OCI-LY7 (cell line): ENCODE measurements around the gene KCNQ1.

ENCODE experiments used
- CTCF ChIP-seq: fragments of 200-600 bp; sonication (generic); conservative IDR thresholded peaks from 2 replicates; pipeline ENCODE4 v1.5.1; 2014; ENCODE audit warnings: mild to moderate bottlenecking, antibody characterized with exemption, low read length, moderate library complexity, mixed read lengths
- EZH2phosphoT487 ChIP-seq: fragments of 200-600 bp; sonication (generic); IDR thresholded peaks from 2 replicates; pipeline ENCODE4 v1.6.1; 2018; ENCODE audit warnings: low read depth, borderline replicate concordance, mild to moderate bottlenecking, mixed run types, antibody characterized with exemption, low read length, moderate library complexity, mixed read lengths

GRCh38 chr11:2779981-2780849 is 335.4 kb downstream of the KCNQ1 start:
- TF ChIP-seq CTCF (no peak), EZH2phosphoT487 (no peak)
